Measurements from ENCODE around the gene MYL7.

Gene MYL7

GRCh38 chr7:44110719-44111635 lies 30.2 kb downstream of the MYL7 start:
- H4K20me1 ChIP-seq (ENCODE audit: insufficient read depth, low read length), result peaks cover 99% of the 10 kb centered on the region
- no peak for DNase-seq
- H3K4me3 ChIP-seq (ENCODE audit: low read depth in 1 of 2, low read length in 2 of 2), result no peak overlapping the region
- H3K9me3 ChIP-seq (ENCODE audit: insufficient read depth, low read length, severe bottlenecking), result no peaks in the 10 kb centered on the region
- H3K9ac ChIP-seq (ENCODE audit: low read depth, low read length), result no peak overlapping the region
- TF ChIP-seq CTCF (IDR thresholded peaks at IDR 0.05; ENCODE audit: borderline replicate concordance, extremely low read depth, low read length, poor library complexity, severe bottlenecking), result no peak
- TF ChIP-seq EZH2 (IDR thresholded peaks at IDR 0.05; ENCODE audit: borderline replicate concordance, low read depth, low read length, severe bottlenecking), result no peak
- peak overlapping the region; percentile 15; the same call in 1 of the 2 replicates for H3K4me2 ChIP-seq (ENCODE audit: insufficient read depth, low read length)
- H3K27me3 ChIP-seq (ENCODE audit: insufficient read depth, low read length, poor library complexity), result no peaks in the 10 kb centered on the region
- H2AFZ ChIP-seq (ENCODE audit: low read depth, low read length), result no peak overlapping the region
- H3K27ac ChIP-seq (ENCODE audit: low read length), result peak overlapping the region; percentile 32; the same call in 1 of the 2 replicates
- H3K36me3 ChIP-seq (ENCODE audit: insufficient read depth, low read length), result peaks cover 99% of the 10 kb centered on the region
- ATAC-seq (ENCODE audit: insufficient read depth, low read depth), result no peak
- H3K4me1 ChIP-seq (ENCODE audit: insufficient read depth, low read length), result peaks cover 49% of the 10 kb centered on the region
- peaks cover 69% of the 10 kb centered on the region for H3K79me2 ChIP-seq (ENCODE audit: insufficient read depth, low read length)

- ATAC-seq (ENCODE audit: insufficient read depth, low read depth) (no peak), DNase-seq (no peak)
- H3K79me2 ChIP-seq (ENCODE audit: insufficient read depth, low read length), result peaks cover 79% of the 10 kb centered on the region
- 0 out of 2 replicates have a peak overlapping the region, but pooled peaks have one; percentile 11 for H3K27ac ChIP-seq (ENCODE audit: low read length)
- no peak overlapping the region for H3K9ac ChIP-seq (ENCODE audit: low read depth, low read length)
- peaks cover 59% of the 10 kb centered on the region for H3K4me1 ChIP-seq (ENCODE audit: insufficient read depth, low read length)
- H3K9me3 ChIP-seq (ENCODE audit: insufficient read depth, low read length, severe bottlenecking), result no peaks in the 10 kb centered on the region
- H3K36me3 ChIP-seq (ENCODE audit: insufficient read depth, low read length), result peaks cover 99% of the 10 kb centered on the region
- peaks cover 99% of the 10 kb centered on the region for H4K20me1 ChIP-seq (ENCODE audit: insufficient read depth, low read length)
- H2AFZ ChIP-seq (ENCODE audit: low read depth, low read length), result no peak overlapping the region
- peak overlapping the region in 1 of 2 experiments; percentile 9; a peak in 1 of 4 replicates for H3K4me3 ChIP-seq (ENCODE audit: low read depth in 1 of 2, low read length in 2 of 2)
- peak overlapping the region; percentile 15; the same call in 1 of the 2 replicates for H3K4me2 ChIP-seq (ENCODE audit: insufficient read depth, low read length)
- H3K27me3 ChIP-seq (ENCODE audit: insufficient read depth, low read length, poor library complexity), result no peaks in the 10 kb centered on the region
- TF ChIP-seq EZH2 (IDR thresholded peaks at IDR 0.05; ENCODE audit: borderline replicate concordance, low read depth, low read length, severe bottlenecking), result no peak
- no peak for TF ChIP-seq CTCF (IDR thresholded peaks at IDR 0.05; ENCODE audit: borderline replicate concordance, extremely low read depth, low read length, poor library complexity, severe bottlenecking)
Measured at GRCh38 chr7:44109991-44110390, 31.1 kb downstream of the MYL7 start.

GRCh38 chr7:44108768-44109750 lies 32.1 kb downstream of the MYL7 start:
- Histone ChIP-seq H3K27ac (ENCODE audit: low read length) (peak overlapping the region; percentile 15; the same call in 1 of the 2 replicates), H3K4me3 (ENCODE audit: low read depth in 1 of 2, low read length in 2 of 2) (peak overlapping the region in 1 of 2 experiments; percentile 68; a peak in 1 of 4 replicates), H3K9me3 (ENCODE audit: insufficient read depth, low read length, severe bottlenecking) (no peaks in the 10 kb centered on the region), H4K20me1 (ENCODE audit: insufficient read depth, low read length) (peaks cover 95% of the 10 kb centered on the region), H3K9ac (ENCODE audit: low read depth, low read length) (no peak overlapping the region), H3K4me1 (ENCODE audit: insufficient read depth, low read length) (peaks cover 60% of the 10 kb centered on the region), H3K27me3 (ENCODE audit: insufficient read depth, low read length, poor library complexity) (no peaks in the 10 kb centered on the region), H3K4me2 (ENCODE audit: insufficient read depth, low read length) (peak overlapping the region; percentile 98; the same call in 1 of the 2 replicates), H3K79me2 (ENCODE audit: insufficient read depth, low read length) (peaks cover 86% of the 10 kb centered on the region), H3K36me3 (ENCODE audit: insufficient read depth, low read length) (peaks cover 96% of the 10 kb centered on the region), H2AFZ (ENCODE audit: low read depth, low read length) (no peak overlapping the region)
- DNase-seq (no peak), ATAC-seq (ENCODE audit: insufficient read depth, low read depth) (no peak)
- TF ChIP-seq CTCF (IDR thresholded peaks at IDR 0.05; ENCODE audit: borderline replicate concordance, extremely low read depth, low read length, poor library complexity, severe bottlenecking) (peak; percentile 35), EZH2 (IDR thresholded peaks at IDR 0.05; ENCODE audit: borderline replicate concordance, low read depth, low read length, severe bottlenecking) (no peak)
